A549 (cell line): ENCODE results near the gene DNAJC5.

Experiments
- CHD2 ChIP-seq: fragments of 150-350 bp; IDR thresholded peaks from 2 replicates; pipeline ENCODE4 v1.6.1; 2014; ENCODE audit warnings: low read length; ENCODE audit not compliant: partially characterized antibody
- CTCF ChIP-seq: fragments of >200 bp; sonication (Bioruptor Twin); formaldehyde crosslinking; IDR thresholded peaks from 3 replicates; pipeline ENCODE4 v1.5.1; 2016
- ELK1 ChIP-seq: fragments of 150-350 bp; IDR thresholded peaks from 2 replicates; pipeline ENCODE4 v1.6.1; 2014; ENCODE audit warnings: low read depth, mild to moderate bottlenecking, low read length
- EP300 ChIP-seq, 2 experiments: fragments of >200 bp; sonication (Bioruptor Twin); formaldehyde crosslinking; IDR thresholded peaks; 2 replicates in 1 of 2; 3 replicates in 1 of 2; pipeline ENCODE4 v1.6.1; 2016 to 2017
- POLR2A ChIP-seq: IDR thresholded peaks from 2 replicates; pipeline ENCODE4 v1.6.1; 2012; ENCODE audit warnings: mild to moderate bottlenecking, low read length
- RFX5 ChIP-seq: fragments of 450-650 bp; IDR thresholded peaks from 2 replicates; pipeline ENCODE4 v1.7.1; 2014; ENCODE audit warnings: antibody characterized with exemption, mild to moderate bottlenecking, moderate library complexity

- TF ChIP-seq CTCF (no peak), POLR2A (peak; percentile 62), RFX5 (no peak), ELK1 (no peak), CHD2 (no peak), EP300 (IDR thresholded peaks at IDR 0.05) (no peak)
Observed at GRCh38 chr20:63957004-63957689, 62.2 kb downstream of the DNAJC5 start.
